KOPT-K1 (cell line): Measurements from ENCODE around the gene SDF4.
A peak's percentile ranks its signal among the peaks of the same experiment; 100 is the strongest.

Source experiments
- H3K27ac ChIP-seq: fragments of 200-600 bp; sonication (generic); 2 replicates; pipeline ENCODE4 v1.5.1; 2016; ENCODE audit warnings: antibody characterized with exemption, mild to moderate bottlenecking, low read depth, low read length; ENCODE audit not compliant: poor library complexity, severe bottlenecking
- H3K36me3 ChIP-seq: fragments of 200-600 bp; sonication (generic); 2 replicates; pipeline ENCODE4 v1.5.1; 2017; ENCODE audit warnings: antibody characterized with exemption, mild to moderate bottlenecking, low read length, moderate library complexity; ENCODE audit not compliant: insufficient read depth
- H3K9me3 ChIP-seq: fragments of 200-600 bp; sonication (generic); 2 replicates; pipeline ENCODE4 v1.5.1; 2017; ENCODE audit warnings: antibody characterized with exemption, low read length, mild to moderate bottlenecking; ENCODE audit not compliant: insufficient read depth, poor library complexity, severe bottlenecking

SDF4 gene

GRCh38 chr1:1231400-1232207, at the start of gene SDF4:
Gene SDF4 (minus strand): TSS chr1:1232001. CDS start chr1:1228772, 3,229 bp downstream.
- H3K27ac ChIP-seq = peak within 1 kb of the TSS; percentile 79
- H3K36me3 ChIP-seq = peaks cover 40% of the 10 kb centered on the region; the same call in 1 of the 2 replicates
- H3K9me3 ChIP-seq = no peaks in the 10 kb centered on the region

GRCh38 chr1:1280782-1281481, 49.1 kb upstream of the SDF4 start:
- no peak overlapping the region for H3K27ac ChIP-seq
- no peaks in the 10 kb centered on the region for H3K9me3 ChIP-seq
- no peaks in the 10 kb centered on the region for H3K36me3 ChIP-seq

- Histone ChIP-seq H3K9me3 (no peaks in the 10 kb centered on the region), H3K36me3 (no peaks in the 10 kb centered on the region), H3K27ac (no peak overlapping the region)
Measured at GRCh38 chr1:1279028-1279427, 47.2 kb upstream of the SDF4 start.

- Histone ChIP-seq H3K36me3 (no peaks in the 10 kb centered on the region), H3K27ac (no peak overlapping the region), H3K9me3 (no peaks in the 10 kb centered on the region)
Measured at GRCh38 chr1:1278620-1279019, 46.8 kb upstream of the SDF4 start.

- Histone ChIP-seq H3K27ac (no peak overlapping the region), H3K9me3 (no peaks in the 10 kb centered on the region), H3K36me3 (peaks cover 13% of the 10 kb centered on the region)
Measured at GRCh38 chr1:1275836-1276235, 44.0 kb upstream of the SDF4 start.

GRCh38 chr1:1274931-1275431, 43.2 kb upstream of the SDF4 start:
- Histone ChIP-seq H3K27ac (no peak overlapping the region), H3K36me3 (peaks cover 21% of the 10 kb centered on the region)

GRCh38 chr1:1274299-1274930, 42.6 kb upstream of the SDF4 start:
- no peaks in the 10 kb centered on the region for H3K9me3 ChIP-seq
- peak overlapping the region; percentile 78 for H3K27ac ChIP-seq
- H3K36me3 ChIP-seq = peaks cover 27% of the 10 kb centered on the region

More at GRCh38 chr1:1274931-1275431, 43.2 kb upstream of the SDF4 start:
- H3K9me3 ChIP-seq = no peaks in the 10 kb centered on the region

- no peaks in the 10 kb centered on the region for H3K9me3 ChIP-seq
- H3K27ac ChIP-seq = peak within 1 kb of the TSS; percentile 78
- H3K36me3 ChIP-seq = peaks cover 32% of the 10 kb centered on the region
Measured at GRCh38 chr1:1273512-1274298, 41.9 kb upstream of the SDF4 start, which contains the start of gene UBE2J2. Gene UBE2J2 (minus strand): TSS chr1:1273854. CDS start chr1:1267992, 5,862 bp downstream.

- no peaks in the 10 kb centered on the region for H3K9me3 ChIP-seq
- peaks cover 37% of the 10 kb centered on the region for H3K36me3 ChIP-seq
- peak overlapping the region; percentile 78 for H3K27ac ChIP-seq
Measured at GRCh38 chr1:1273209-1273511, 41.4 kb upstream of the SDF4 start.

GRCh38 chr1:1272341-1273208, 40.8 kb upstream of the SDF4 start:
- peaks cover 43% of the 10 kb centered on the region for H3K36me3 ChIP-seq
- H3K27ac ChIP-seq = peak overlapping the region; percentile 78
- no peaks in the 10 kb centered on the region for H3K9me3 ChIP-seq

GRCh38 chr1:1270813-1271212, 39.0 kb upstream of the SDF4 start:
- Histone ChIP-seq H3K27ac (no peak overlapping the region), H3K9me3 (no peaks in the 10 kb centered on the region), H3K36me3 (peaks cover 56% of the 10 kb centered on the region)

- peaks cover 81% of the 10 kb centered on the region for H3K36me3 ChIP-seq
- H3K27ac ChIP-seq = no peak overlapping the region
- no peaks in the 10 kb centered on the region for H3K9me3 ChIP-seq
Measured at GRCh38 chr1:1268284-1268682, 36.5 kb upstream of the SDF4 start.

- H3K36me3 ChIP-seq = peaks cover 87% of the 10 kb centered on the region
- no peak overlapping the region for H3K27ac ChIP-seq
- no peaks in the 10 kb centered on the region for H3K9me3 ChIP-seq
Measured at GRCh38 chr1:1267488-1268283, 35.9 kb upstream of the SDF4 start.
